Regular cardiac myocyte (primary cell): ENCODE measurements around the gene AMOT. TPM values are rescaled to one million over a fixed set of nuclear protein-coding genes. Genes with fewer than 3 reads are reported as not detected.

ENCODE experiments used
- total RNA-seq: library from RNA; depleted of rRNA; stranded (reverse); fragments of >200 nt; gene quantifications from 2 replicates; pipeline ENCODE4 v1.2.3, GENCODE V29; 2014

The AMOT gene, protein sequence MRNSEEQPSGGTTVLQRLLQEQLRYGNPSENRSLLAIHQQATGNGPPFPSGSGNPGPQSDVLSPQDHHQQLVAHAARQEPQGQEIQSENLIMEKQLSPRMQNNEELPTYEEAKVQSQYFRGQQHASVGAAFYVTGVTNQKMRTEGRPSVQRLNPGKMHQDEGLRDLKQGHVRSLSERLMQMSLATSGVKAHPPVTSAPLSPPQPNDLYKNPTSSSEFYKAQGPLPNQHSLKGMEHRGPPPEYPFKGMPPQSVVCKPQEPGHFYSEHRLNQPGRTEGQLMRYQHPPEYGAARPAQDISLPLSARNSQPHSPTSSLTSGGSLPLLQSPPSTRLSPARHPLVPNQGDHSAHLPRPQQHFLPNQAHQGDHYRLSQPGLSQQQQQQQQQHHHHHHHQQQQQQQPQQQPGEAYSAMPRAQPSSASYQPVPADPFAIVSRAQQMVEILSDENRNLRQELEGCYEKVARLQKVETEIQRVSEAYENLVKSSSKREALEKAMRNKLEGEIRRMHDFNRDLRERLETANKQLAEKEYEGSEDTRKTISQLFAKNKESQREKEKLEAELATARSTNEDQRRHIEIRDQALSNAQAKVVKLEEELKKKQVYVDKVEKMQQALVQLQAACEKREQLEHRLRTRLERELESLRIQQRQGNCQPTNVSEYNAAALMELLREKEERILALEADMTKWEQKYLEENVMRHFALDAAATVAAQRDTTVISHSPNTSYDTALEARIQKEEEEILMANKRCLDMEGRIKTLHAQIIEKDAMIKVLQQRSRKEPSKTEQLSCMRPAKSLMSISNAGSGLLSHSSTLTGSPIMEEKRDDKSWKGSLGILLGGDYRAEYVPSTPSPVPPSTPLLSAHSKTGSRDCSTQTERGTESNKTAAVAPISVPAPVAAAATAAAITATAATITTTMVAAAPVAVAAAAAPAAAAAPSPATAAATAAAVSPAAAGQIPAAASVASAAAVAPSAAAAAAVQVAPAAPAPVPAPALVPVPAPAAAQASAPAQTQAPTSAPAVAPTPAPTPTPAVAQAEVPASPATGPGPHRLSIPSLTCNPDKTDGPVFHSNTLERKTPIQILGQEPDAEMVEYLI
- 0.85 and 5.2 TPM in 2 replicates for total RNA-seq

DNA sequence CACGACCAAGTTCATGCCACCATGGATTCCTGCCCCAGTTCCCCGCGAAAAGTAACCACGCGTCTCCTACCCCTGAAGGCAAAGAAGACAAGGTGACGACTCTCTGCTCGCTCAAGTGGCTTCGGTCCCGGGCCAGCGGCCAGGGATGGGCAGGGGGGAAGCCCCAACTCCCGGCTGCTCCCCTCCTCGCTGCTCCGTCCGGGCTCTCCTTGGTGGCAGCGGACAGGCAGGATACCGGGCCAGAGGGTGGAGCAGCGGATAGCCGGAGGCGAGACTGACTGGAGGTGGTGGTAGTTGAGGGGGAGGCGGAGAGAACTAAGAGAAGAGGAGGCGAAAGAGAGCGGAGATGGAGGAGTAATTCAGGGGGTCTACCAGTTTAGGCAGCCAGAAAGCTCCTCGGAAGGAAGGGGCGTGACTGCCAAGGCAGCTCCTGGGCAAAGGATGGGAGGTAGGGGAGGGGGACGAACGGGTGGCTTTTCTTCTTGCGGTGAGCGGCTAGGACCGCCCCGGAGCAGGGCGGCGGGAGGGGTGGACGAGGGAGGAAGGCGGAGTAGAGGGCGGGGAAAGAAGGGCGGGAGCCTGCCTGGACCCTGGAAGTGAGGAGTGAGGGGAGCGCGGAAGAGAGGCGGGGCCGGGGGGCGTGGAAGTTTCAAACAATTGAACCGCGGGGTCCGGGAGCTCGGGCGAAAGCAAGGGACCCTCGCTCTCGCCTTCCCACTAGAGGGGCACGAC is at the start of gene AMOT:
Gene AMOT (minus strand): TSS at position 450 of the 732 bp plus-strand sequence. CDS start 17,705 bp downstream, outside the sequence.

Other genes starting within 250 kb of the AMOT start
- 0.19 and 0.28 TPM in 2 replicates for gene LHFPL1, start 160.9 kb downstream of the AMOT start, total RNA-seq